Prostate gland (tissue), 2 donors: ENCODE data around the gene ACOD1.

Source experiments
- POLR2A ChIP-seq: fragments of 450-650 bp; IDR thresholded peaks from one replicate; pipeline ENCODE4 v1.6.1; 2016; ENCODE audit warnings: antibody characterized with exemption, mild to moderate bottlenecking
- TF ChIP-seq, protein P1 (sequence below), 4 experiments: fragments of 200-600 bp in 2 of 4; fragments of 450-650 bp in 2 of 4; sonication (generic) in 2 of 4; IDR thresholded peaks; 1 replicate in 3 of 4; 2 replicates in 1 of 4; pipeline ENCODE4 v1.5.1; 2016 to 2019; ENCODE audit warnings: antibody characterized with exemption in 4 of 4, mild to moderate bottlenecking in 2 of 4, moderate library complexity in 2 of 4

DNA sequence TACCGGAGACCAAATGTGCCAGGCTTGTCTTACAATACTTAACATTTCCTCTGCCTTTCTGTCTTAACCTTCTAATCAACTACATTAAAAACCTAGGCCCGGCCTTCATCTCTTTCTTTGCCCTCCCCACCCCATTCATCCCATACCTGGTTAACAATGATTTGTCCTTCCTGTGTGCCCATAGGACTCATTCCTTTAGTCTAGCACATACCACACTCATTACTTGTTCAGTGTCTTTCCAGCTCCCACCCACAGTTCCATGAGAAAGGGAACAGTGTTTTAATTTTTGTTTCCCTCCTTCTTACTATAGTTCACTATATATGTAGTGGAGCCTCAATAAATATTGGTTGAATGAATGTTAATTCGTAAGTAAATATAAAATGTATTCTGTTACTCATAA is 46.0 kb downstream of the ACOD1 start:
- TF ChIP-seq POLR2A: no peak
- TF ChIP-seq, protein P1, sequence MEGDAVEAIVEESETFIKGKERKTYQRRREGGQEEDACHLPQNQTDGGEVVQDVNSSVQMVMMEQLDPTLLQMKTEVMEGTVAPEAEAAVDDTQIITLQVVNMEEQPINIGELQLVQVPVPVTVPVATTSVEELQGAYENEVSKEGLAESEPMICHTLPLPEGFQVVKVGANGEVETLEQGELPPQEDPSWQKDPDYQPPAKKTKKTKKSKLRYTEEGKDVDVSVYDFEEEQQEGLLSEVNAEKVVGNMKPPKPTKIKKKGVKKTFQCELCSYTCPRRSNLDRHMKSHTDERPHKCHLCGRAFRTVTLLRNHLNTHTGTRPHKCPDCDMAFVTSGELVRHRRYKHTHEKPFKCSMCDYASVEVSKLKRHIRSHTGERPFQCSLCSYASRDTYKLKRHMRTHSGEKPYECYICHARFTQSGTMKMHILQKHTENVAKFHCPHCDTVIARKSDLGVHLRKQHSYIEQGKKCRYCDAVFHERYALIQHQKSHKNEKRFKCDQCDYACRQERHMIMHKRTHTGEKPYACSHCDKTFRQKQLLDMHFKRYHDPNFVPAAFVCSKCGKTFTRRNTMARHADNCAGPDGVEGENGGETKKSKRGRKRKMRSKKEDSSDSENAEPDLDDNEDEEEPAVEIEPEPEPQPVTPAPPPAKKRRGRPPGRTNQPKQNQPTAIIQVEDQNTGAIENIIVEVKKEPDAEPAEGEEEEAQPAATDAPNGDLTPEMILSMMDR (IDR thresholded peaks at IDR 0.05): no peak
